Left renal cortex interstitium (tissue), 4 donors: ENCODE results near the gene OR8H3. TPM values are rescaled to one million over a fixed set of nuclear protein-coding genes. Genes with fewer than 3 reads are reported as not detected.
"Not testable (repeated sequence)": the region's sequence is repeated elsewhere in the genome, so short reads cannot be mapped to it uniquely, and the experiment has no call there.

Experiments used
- DNase-seq, 4 donors: peaks; one replicate each; pipeline ENCODE4 v3.0.0-alpha.2; 2013; ENCODE audit warnings: low read depth in 4 of 4, low spot score in 2 of 4, missing footprints in 1 of 4
- polyA plus RNA-seq, 4 donors: library from polyadenylated mRNA; unstranded; fragments of 120-200 nt; gene quantifications; one replicate each; pipeline ENCODE4 v1.2.1, GENCODE V29; 2013; ENCODE audit not compliant: insufficient read length in 4 of 4

OR8H3 gene, protein sequence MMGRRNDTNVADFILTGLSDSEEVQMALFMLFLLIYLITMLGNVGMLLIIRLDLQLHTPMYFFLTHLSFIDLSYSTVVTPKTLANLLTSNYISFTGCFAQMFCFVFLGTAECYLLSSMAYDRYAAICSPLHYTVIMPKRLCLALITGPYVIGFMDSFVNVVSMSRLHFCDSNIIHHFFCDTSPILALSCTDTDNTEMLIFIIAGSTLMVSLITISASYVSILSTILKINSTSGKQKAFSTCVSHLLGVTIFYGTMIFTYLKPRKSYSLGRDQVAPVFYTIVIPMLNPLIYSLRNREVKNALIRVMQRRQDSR
- polyA plus RNA-seq, result not detected

DNA sequence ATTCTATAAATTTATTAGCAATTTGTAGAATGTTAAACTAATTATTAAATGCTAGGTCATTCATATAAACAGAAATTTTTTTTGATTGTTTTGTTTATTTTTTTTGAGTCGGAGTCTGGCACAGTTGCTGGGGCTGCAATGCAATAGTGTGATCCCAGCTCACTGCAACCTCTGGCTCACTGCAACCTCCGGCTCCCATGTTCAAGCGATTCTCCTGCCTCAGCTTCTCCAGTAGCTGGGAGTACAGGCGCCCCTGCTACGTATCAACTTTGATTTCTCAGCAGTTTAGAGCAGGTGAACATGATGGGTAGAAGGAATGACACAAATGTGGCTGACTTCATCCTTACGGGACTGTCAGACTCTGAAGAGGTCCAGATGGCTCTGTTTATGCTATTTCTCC is at the start of gene OR8H3:
Gene OR8H3 (plus strand): TSS at position 301 of the 400 bp plus-strand sequence. CDS start 0 bp downstream, at position 301.
- no peak for DNase-seq

GRCh38 chr11:56089697-56090096 is 32.5 kb upstream of the OR8H3 start:
- DNase-seq, result no peak

GRCh38 chr11:56093008-56093407 is 29.2 kb upstream of the OR8H3 start, which contains the start of gene OR8I2:
Gene OR8I2 (plus strand): TSS chr11:56093308. CDS start chr11:56093308, 0 bp downstream.
- DNase-seq, result no peak

GRCh38 chr11:56103210-56103737 is 18.9 kb upstream of the OR8H3 start, which contains the start of gene OR8H2:
Gene OR8H2 (plus strand): TSS chr11:56103687. CDS start chr11:56105043, 1,356 bp downstream.
- no peak for DNase-seq

DNA sequence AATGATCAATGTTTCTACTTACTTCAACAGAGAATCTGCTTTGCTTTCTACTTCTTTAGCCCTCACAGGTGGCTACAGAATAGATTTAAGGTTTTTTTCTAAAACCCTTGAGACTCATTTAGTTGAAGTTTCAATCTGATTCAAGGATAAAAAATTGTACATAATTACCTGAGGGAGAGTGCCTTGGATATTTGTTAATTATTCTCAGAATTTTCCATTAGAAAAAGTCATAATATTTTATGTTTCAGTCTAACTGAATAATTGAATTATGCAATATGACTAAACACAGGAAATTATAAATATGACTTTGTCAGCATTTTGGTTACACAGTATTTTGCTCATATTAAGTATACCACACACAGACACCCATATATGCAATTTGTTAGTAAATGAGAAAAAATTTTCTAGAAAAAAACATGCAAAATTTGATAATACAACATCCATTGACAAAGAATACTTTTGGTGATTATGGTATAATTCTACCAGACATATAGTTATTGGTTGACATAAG is 18.0 kb downstream of the OR8H3 start, which contains the start of gene OR8J3:
Gene OR8J3 (minus strand): TSS at position 51 of the 511 bp plus-strand sequence. CDS start 2,483 bp downstream, outside the sequence.
- no peak for DNase-seq

DNA sequence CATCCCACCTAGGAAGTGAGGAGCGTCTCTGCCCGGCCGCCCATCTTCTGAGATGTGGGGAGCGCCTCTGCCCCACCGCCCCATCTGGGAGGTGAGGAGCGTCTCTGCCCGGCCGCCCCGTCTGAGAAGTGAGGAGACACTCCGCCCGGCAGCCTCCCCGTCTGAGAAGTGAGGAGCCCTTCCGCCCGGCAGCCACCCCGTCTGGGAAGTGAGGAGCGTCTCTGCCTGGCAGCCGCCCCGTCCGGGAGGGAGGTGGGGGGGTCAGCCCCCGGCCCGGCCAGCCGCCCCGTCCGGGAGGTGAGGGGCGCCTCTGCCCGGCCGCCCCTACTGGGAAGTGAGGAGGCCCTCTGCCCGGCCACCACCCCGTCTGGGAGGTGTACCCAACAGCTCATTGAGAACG is 21.5 kb downstream of the OR8H3 start:
- not testable (repeated sequence) for DNase-seq

- no peak for DNase-seq
Observed at GRCh38 chr11:56151376-56151775, 29.2 kb downstream of the OR8H3 start.

DNA sequence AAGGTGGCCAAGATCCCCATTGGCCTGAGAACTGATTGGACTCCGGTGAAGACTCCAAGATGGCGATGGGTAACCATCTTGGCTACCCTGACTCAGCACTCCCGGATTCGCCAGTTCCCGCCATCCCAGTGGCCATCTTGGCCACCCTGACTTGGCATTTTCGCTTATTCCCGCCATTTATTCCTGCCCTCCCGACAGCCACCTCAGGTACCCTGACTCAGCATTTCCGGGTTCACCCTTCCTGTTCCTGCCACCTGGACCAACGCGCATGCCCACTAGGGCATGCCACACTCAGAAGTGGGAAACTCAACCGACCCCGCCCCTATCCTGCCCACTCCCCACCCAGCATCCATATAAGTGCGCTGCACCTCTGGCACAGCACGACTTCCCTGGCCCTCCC is 30.2 kb downstream of the OR8H3 start:
- DNase-seq, result no peak

DNA sequence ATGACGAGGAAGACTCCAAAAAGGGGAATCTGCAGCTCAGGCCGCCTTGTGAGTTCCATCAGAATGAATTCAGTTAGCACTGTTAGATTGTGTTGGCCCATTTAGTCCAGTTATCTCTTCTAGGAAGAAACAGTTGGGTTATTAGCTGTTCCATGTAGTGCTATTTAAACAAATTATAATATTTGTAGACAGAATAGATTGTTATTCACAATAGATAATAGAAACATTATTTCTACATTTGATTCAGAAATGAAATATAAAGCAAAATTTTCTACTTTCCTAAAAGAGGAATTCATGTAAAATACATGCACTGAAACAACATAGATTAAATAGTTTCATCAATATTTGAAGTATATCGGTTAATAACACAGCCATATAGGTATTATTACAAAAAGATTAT is 38.0 kb downstream of the OR8H3 start, which contains the start of gene OR8K5:
Gene OR8K5 (minus strand): TSS at position 101 of the 400 bp plus-strand sequence. CDS start 0 bp downstream, at position 101.
- no peak for DNase-seq

DNA sequence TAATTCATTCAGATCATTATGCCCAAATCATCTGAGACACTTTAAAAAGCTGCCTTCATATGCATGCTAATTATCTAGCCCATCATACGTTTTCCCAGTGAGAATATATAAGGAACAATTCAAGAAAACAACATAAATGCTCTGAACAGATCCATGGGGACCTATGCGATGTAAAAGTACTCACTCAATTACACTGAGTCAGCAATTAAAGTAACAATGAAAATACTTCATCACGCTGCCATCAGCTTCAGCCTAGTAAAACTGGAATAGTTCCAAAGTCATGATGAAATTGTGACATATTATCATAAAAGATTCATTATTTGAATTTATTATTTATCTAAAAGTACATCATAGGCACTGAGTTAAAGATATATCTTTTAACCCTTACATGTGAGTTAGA is 41.6 kb downstream of the OR8H3 start:
- DNase-seq, result no peak

DNA sequence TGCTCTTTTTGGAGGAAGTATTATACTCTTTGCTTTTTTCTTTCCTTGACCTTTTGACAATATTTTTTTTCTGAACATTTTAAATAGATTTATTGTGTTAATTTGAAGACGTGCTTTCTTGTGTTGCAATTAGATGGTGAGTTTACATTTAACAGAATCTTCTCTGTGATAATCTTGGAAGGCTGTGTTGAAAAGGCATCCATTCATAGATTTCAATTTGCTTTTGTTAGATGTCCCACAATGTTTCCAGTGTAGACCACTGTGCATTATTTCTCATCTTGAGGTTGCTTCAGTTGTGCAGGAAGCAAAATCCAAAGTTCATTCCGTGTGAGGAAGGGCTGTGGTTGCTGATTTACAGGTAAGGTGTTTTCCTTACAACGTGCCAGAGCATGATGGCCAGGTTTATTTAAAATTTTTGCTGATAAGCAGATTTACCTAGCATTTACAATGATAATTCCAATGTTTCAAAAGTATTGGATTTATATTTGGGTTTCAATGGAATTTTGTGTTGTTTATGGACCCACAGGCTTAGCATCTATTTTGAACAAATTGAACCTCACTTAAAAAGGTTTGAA is 50.2 kb downstream of the OR8H3 start:
- no peak for DNase-seq

Other genes with a start within 250 kb of the OR8H3 start
- gene TRIM51, start 239.1 kb upstream of the OR8H3 start, polyA plus RNA-seq, result not detected
- gene OR5W2, start 207.8 kb upstream of the OR8H3 start, polyA plus RNA-seq, result not detected
- not detected for gene OR5I1, start 186.0 kb upstream of the OR8H3 start, polyA plus RNA-seq
- not detected for gene OR10AG1, start 152.4 kb upstream of the OR8H3 start, polyA plus RNA-seq
- gene OR5F1, start 127.7 kb upstream of the OR8H3 start, polyA plus RNA-seq, result not detected
- gene OR5AS1, start 94.7 kb upstream of the OR8H3 start, polyA plus RNA-seq, result under 1 TPM in 3 of 4 donors, not detected in 1; 0.03 to 0.09 (median 0.09) TPM
- gene OR8I2, start 29.1 kb upstream of the OR8H3 start, polyA plus RNA-seq, result not detected
- under 1 TPM in 2 of 4 donors, not detected in 2; 0.07 to 0.08 TPM for gene OR8H2, start 18.7 kb upstream of the OR8H3 start, polyA plus RNA-seq
- gene OR8J3, start 17.8 kb downstream of the OR8H3 start, polyA plus RNA-seq, result not detected
- gene OR8K5, start 37.9 kb downstream of the OR8H3 start, polyA plus RNA-seq, result not detected
- gene OR5J2, start 54.2 kb downstream of the OR8H3 start, polyA plus RNA-seq, result not detected
- not detected for gene OR5T2, start 111.9 kb downstream of the OR8H3 start, polyA plus RNA-seq
- gene OR5T3, start 129.9 kb downstream of the OR8H3 start, polyA plus RNA-seq, result not detected
- not detected for gene OR5T1, start 151.8 kb downstream of the OR8H3 start, polyA plus RNA-seq
- not detected for gene OR8H1, start 169.9 kb downstream of the OR8H3 start, polyA plus RNA-seq
- gene OR8K3, start 192.8 kb downstream of the OR8H3 start, polyA plus RNA-seq, result not detected
- gene OR8K1, start 223.7 kb downstream of the OR8H3 start, polyA plus RNA-seq, result not detected
- not detected for gene OR8J1, start 231.9 kb downstream of the OR8H3 start, polyA plus RNA-seq